PC-3 (cell line): ENCODE data around the gene CPT1A.

Experiments used
- CTCF ChIP-seq: fragments of 300-600 bp; sonication (generic); conservative IDR thresholded peaks from 2 replicates; pipeline ENCODE4 v1.5.1; 2017; ENCODE audit warnings: antibody characterized with exemption, low read depth, mild to moderate bottlenecking, low read length
- EZH2phosphoT487 ChIP-seq: fragments of 300-600 bp; sonication (generic); IDR thresholded peaks from 2 replicates; pipeline ENCODE4 v1.6.1; 2018; ENCODE audit warnings: mild to moderate bottlenecking, antibody characterized with exemption, low read length, borderline replicate concordance

DNA sequence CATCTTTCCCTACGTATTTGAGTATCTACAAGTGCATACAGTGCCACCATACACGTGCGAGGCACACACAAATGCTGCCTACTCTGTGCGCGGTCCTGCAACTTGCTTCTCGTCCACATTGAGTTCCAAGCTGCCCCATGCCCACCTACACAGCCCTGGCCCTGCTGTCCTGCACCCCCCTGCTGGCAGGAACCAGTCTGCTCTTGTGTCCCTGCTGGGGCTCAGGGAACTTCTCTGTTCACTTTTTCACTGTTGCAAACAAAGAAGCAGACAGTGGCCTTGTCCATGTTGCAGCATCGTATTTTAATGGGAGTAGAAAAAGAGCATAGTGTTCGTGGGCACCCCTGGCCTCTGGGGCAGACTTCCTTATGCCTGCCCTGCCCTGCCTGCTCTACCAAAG, 14.0 kb downstream of the CPT1A start:
- peak; percentile 17; the same call in 1 of the 2 replicates for TF ChIP-seq CTCF
- TF ChIP-seq EZH2phosphoT487, result no peak
